ENCODE measurements around the gene PAX6. TPM values are rescaled to one million over a fixed set of nuclear protein-coding genes. Genes with fewer than 3 reads are reported as not detected.

PAX6 gene
- total RNA-seq, 1 experiment from 2014 or later: 14.6 TPM

GRCh38 chr11:31779374-31779791, 31.7 kb downstream of the PAX6 start:
- H2AFZ ChIP-seq (ENCODE audit: low read length): peak overlapping the region; percentile 66
- H3K4me1 ChIP-seq (ENCODE audit: insufficient read depth, low read length): peaks cover 15% of the 10 kb centered on the region
- no peaks in the 10 kb centered on the region for H3K36me3 ChIP-seq (ENCODE audit: low read depth, low read length)
- 0 out of 2 replicates have a peak overlapping the region, but pooled peaks have one; percentile 13 for H3K4me3 ChIP-seq (ENCODE audit: low read length)
- intact Hi-C loops (cut with micrococcal nuclease): no loop called here
- no peak overlapping the region for H3K9ac ChIP-seq (ENCODE audit: low read length)
- no peaks in the 10 kb centered on the region for H3K9me3 ChIP-seq (ENCODE audit: low read length)
- no peaks in the 10 kb centered on the region for H3K79me2 ChIP-seq (ENCODE audit: low read length)
- peak overlapping the region; percentile 66 for H3K4me2 ChIP-seq (ENCODE audit: low read length)
- CTCF ChIA-PET: no interaction called here
- H3K9me2 ChIP-seq (replicated peaks; ENCODE audit: low read length): no peaks in the 10 kb centered on the region
- H4K20me1 ChIP-seq (ENCODE audit: low read length): no peaks in the 10 kb centered on the region
- no peak for TF ChIP-seq EZH2 (IDR thresholded peaks at IDR 0.05; ENCODE audit: low read length, unreplicated experiment)
- no peak for TF ChIP-seq EZH2phosphoT487 (IDR thresholded peaks at IDR 0.05; ENCODE audit: borderline replicate concordance, low read length)
- TF ChIP-seq, protein P1, sequence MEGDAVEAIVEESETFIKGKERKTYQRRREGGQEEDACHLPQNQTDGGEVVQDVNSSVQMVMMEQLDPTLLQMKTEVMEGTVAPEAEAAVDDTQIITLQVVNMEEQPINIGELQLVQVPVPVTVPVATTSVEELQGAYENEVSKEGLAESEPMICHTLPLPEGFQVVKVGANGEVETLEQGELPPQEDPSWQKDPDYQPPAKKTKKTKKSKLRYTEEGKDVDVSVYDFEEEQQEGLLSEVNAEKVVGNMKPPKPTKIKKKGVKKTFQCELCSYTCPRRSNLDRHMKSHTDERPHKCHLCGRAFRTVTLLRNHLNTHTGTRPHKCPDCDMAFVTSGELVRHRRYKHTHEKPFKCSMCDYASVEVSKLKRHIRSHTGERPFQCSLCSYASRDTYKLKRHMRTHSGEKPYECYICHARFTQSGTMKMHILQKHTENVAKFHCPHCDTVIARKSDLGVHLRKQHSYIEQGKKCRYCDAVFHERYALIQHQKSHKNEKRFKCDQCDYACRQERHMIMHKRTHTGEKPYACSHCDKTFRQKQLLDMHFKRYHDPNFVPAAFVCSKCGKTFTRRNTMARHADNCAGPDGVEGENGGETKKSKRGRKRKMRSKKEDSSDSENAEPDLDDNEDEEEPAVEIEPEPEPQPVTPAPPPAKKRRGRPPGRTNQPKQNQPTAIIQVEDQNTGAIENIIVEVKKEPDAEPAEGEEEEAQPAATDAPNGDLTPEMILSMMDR (conservative IDR thresholded peaks at IDR 0.05; ENCODE audit: low read depth, low read length): no peak
- H3F3A ChIP-seq (ENCODE audit: low read length, unreplicated experiment): no peaks in the 10 kb centered on the region
- no peaks in the 10 kb centered on the region for H3K27me3 ChIP-seq (ENCODE audit: low read length)
- POLR2A ChIA-PET (ENCODE audit: unreplicated experiment): no interaction called here
- BruUV-seq (replicated peaks): no TSS peak
- peak overlapping the region; percentile 37 for H3K27ac ChIP-seq (ENCODE audit: low read length)
- peak; percentile 75 for DNase-seq
- peak; percentile 92 for ATAC-seq

- H3K27me3 ChIP-seq (ENCODE audit: low read length): no peaks in the 10 kb centered on the region
- H3K9me3 ChIP-seq (ENCODE audit: low read length): no peaks in the 10 kb centered on the region
- ATAC-seq: no peak
- DNase-seq: no peak
- no peaks in the 10 kb centered on the region for H3K79me2 ChIP-seq (ENCODE audit: low read length)
- H2AFZ ChIP-seq (ENCODE audit: low read length): no peak overlapping the region
- H3K4me1 ChIP-seq (ENCODE audit: insufficient read depth, low read length): no peaks in the 10 kb centered on the region
- no peak overlapping the region for H3K27ac ChIP-seq (ENCODE audit: low read length)
- H3K9me2 ChIP-seq (replicated peaks; ENCODE audit: low read length): no peaks in the 10 kb centered on the region
- H3K9ac ChIP-seq (ENCODE audit: low read length): no peak overlapping the region
- no peak overlapping the region for H3K4me2 ChIP-seq (ENCODE audit: low read length)
- intact Hi-C loops (cut with micrococcal nuclease): no loop called here
- CTCF ChIA-PET: no interaction called here
- POLR2A ChIA-PET (ENCODE audit: unreplicated experiment): no interaction called here
- TF ChIP-seq EZH2 (IDR thresholded peaks at IDR 0.05; ENCODE audit: low read length, unreplicated experiment): no peak
- TF ChIP-seq, protein P1 (conservative IDR thresholded peaks at IDR 0.05; ENCODE audit: low read depth, low read length): no peak
- no peak for TF ChIP-seq EZH2phosphoT487 (IDR thresholded peaks at IDR 0.05; ENCODE audit: borderline replicate concordance, low read length)
- H3F3A ChIP-seq (ENCODE audit: low read length, unreplicated experiment): no peaks in the 10 kb centered on the region
- no peaks in the 10 kb centered on the region for H3K36me3 ChIP-seq (ENCODE audit: low read depth, low read length)
- no TSS peak for BruUV-seq (replicated peaks)
- no peaks in the 10 kb centered on the region for H4K20me1 ChIP-seq (ENCODE audit: low read length)
- no peak overlapping the region for H3K4me3 ChIP-seq (ENCODE audit: low read length)
Measured at GRCh38 chr11:31772412-31772811, 38.7 kb downstream of the PAX6 start.

DNA sequence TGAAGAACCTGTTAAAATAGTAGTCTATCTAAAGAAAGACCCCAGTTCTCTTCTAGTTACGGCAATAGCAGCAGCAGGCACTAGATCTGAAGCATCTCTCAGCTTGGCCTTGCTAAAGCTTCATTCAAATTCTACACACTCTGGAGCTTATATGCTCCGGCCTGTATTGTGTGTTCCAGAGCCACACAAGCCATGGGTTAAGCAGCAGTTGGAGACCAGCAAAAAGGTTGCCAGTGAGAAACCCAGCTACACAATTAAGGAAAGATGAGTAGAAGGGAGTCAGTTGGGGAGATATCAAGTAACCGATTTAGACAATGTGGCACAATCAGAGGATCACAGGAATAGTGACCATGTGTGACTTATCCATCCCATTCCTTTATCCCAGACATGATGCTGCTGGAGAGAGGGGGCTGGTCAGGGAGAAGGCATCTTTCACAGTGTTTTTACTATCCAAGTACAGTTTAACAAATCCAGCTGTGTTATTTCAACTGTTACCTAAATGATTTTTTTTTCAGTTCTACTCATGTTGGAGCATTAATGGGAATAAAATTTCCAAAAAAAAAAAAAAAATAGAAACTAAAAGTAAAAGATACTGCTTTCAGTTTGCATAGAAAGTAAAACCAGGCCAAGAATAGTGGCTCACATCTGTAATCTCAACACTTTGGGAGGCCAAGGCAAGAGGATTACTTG, 41.0 kb downstream of the PAX6 start:
- DNase-seq (no peak), ATAC-seq (no peak)
- BruUV-seq (replicated peaks): no TSS peak
- no peak for TF ChIP-seq EZH2phosphoT487 (IDR thresholded peaks at IDR 0.05; ENCODE audit: borderline replicate concordance, low read length)
- TF ChIP-seq, protein P1 (conservative IDR thresholded peaks at IDR 0.05; ENCODE audit: low read depth, low read length): no peak
- TF ChIP-seq EZH2 (IDR thresholded peaks at IDR 0.05; ENCODE audit: low read length, unreplicated experiment): no peak
- no peaks in the 10 kb centered on the region for H3K27me3 ChIP-seq (ENCODE audit: low read length)
- intact Hi-C loops (cut with micrococcal nuclease): no loop called here
- no peak overlapping the region for H3K4me2 ChIP-seq (ENCODE audit: low read length)
- no peak overlapping the region for H3K9ac ChIP-seq (ENCODE audit: low read length)
- H2AFZ ChIP-seq (ENCODE audit: low read length): no peak overlapping the region
- no peaks in the 10 kb centered on the region for H3K4me1 ChIP-seq (ENCODE audit: insufficient read depth, low read length)
- ChIA-PET CTCF (no interaction called here), POLR2A (ENCODE audit: unreplicated experiment) (no interaction called here)
- H3K4me3 ChIP-seq (ENCODE audit: low read length): no peak overlapping the region
- no peaks in the 10 kb centered on the region for H3F3A ChIP-seq (ENCODE audit: low read length, unreplicated experiment)
- no peaks in the 10 kb centered on the region for H3K36me3 ChIP-seq (ENCODE audit: low read depth, low read length)
- H3K9me3 ChIP-seq (ENCODE audit: low read length): no peaks in the 10 kb centered on the region
- H3K79me2 ChIP-seq (ENCODE audit: low read length): no peaks in the 10 kb centered on the region
- H3K9me2 ChIP-seq (replicated peaks; ENCODE audit: low read length): no peaks in the 10 kb centered on the region
- H4K20me1 ChIP-seq (ENCODE audit: low read length): no peaks in the 10 kb centered on the region
- H3K27ac ChIP-seq (ENCODE audit: low read length): no peak overlapping the region
